Upper lobe of right lung (tissue), 1 donor: ENCODE data around the gene MAML3. TPM values are rescaled to one million over a fixed set of nuclear protein-coding genes. Genes with fewer than 3 reads are reported as not detected.
A peak's percentile ranks its signal among the peaks of the same experiment; 100 is the strongest.
"Not testable (repeated sequence)": the region's sequence is repeated elsewhere in the genome, so short reads cannot be mapped to it uniquely, and the experiment has no call there.

Source experiments
- ATAC-seq: fragments of 200-7000 bp; cut with Tn5 transposase; one replicate; pipeline ENCODE4 v1.9.1; 2020; ENCODE audit warnings: mild to moderate bottlenecking, moderate library complexity
- DNase-seq: peaks from one replicate; pipeline ENCODE4 v3.0.0-alpha.2; 2020
- H3K27ac ChIP-seq: fragments of 200-600 bp; one replicate; pipeline ENCODE4 v1.8.0; 2022
- H3K27me3 ChIP-seq: fragments of 200-600 bp; one replicate; pipeline ENCODE4 v1.8.0; 2022; ENCODE audit warnings: mild to moderate bottlenecking
- H3K36me3 ChIP-seq: fragments of 200-600 bp; one replicate; pipeline ENCODE4 v1.8.0; 2022
- H3K4me1 ChIP-seq: fragments of 200-600 bp; one replicate; pipeline ENCODE4 v1.8.0; 2022
- H3K4me3 ChIP-seq: fragments of 200-600 bp; one replicate; pipeline ENCODE4 v1.8.0; 2022; ENCODE audit warnings: mild to moderate bottlenecking
- H3K9me3 ChIP-seq: fragments of 200-600 bp; one replicate; pipeline ENCODE4 v1.8.0; 2022
- CTCF ChIP-seq: fragments of 200-600 bp; IDR thresholded peaks from one replicate; pipeline ENCODE4 v1.8.0; 2022; ENCODE audit warnings: antibody characterized with exemption
- intact Hi-C: fragments of 100-400 bp; cut with DNase I; formaldehyde crosslinking; loops from one replicate; pipeline ENCODE4 v1.11.0; 2022
- total RNA-seq: library from RNA; stranded (reverse); fragmentation: NEBNext Ultra II Directional; extraction: Animal tissue kit (Norgen Biotek cat#: 25700); gene quantifications from one replicate; pipeline ENCODE4 v1.2.1, GENCODE V29; 2021
- donor health status: DM: no; HTN: yes; CAD: no; lungs with severe emphysema.

The MAML3 gene
- total RNA-seq, 1 donor from 2014 or later, result 13.1 TPM

- peaks cover 8% of the 10 kb centered on the region for H3K36me3 ChIP-seq
- no peaks in the 10 kb centered on the region for H3K9me3 ChIP-seq
- H3K4me3 ChIP-seq, result no peak overlapping the region
- no peak overlapping the region for H3K27ac ChIP-seq
- no peaks in the 10 kb centered on the region for H3K27me3 ChIP-seq
- H3K4me1 ChIP-seq, result no peaks in the 10 kb centered on the region
- no peak for TF ChIP-seq CTCF
- DNase-seq (no peak), ATAC-seq (no peak)
- intact Hi-C loops, result no loop called here
Observed at GRCh38 chr4:139709660-139710059, 444.3 kb downstream of the MAML3 start.

- H3K9me3 ChIP-seq, result no peaks in the 10 kb centered on the region
- H3K36me3 ChIP-seq, result peaks cover 35% of the 10 kb centered on the region
- no peak overlapping the region for H3K27ac ChIP-seq
- ATAC-seq (no peak), DNase-seq (no peak)
- H3K4me1 ChIP-seq, result no peaks in the 10 kb centered on the region
- peak; percentile 34 for TF ChIP-seq CTCF
- intact Hi-C loops, result no loop called here
- H3K4me3 ChIP-seq, result no peak overlapping the region
- no peaks in the 10 kb centered on the region for H3K27me3 ChIP-seq
Observed at GRCh38 chr4:139704915-139705485, 449.0 kb downstream of the MAML3 start.

GRCh38 chr4:139700568-139700967 is 453.4 kb downstream of the MAML3 start:
- H3K27me3 ChIP-seq, result no peaks in the 10 kb centered on the region
- ATAC-seq, result no peak
- no peak overlapping the region for H3K4me3 ChIP-seq
- H3K27ac ChIP-seq, result no peak overlapping the region
- no peak for TF ChIP-seq CTCF
- H3K4me1 ChIP-seq, result no peaks in the 10 kb centered on the region
- intact Hi-C loops, result no loop called here
- no peak for DNase-seq
- peaks cover 51% of the 10 kb centered on the region for H3K36me3 ChIP-seq
- no peaks in the 10 kb centered on the region for H3K9me3 ChIP-seq

- intact Hi-C loops, DNase-seq, H3K9me3 ChIP-seq, H3K4me3 ChIP-seq, H3K4me1 ChIP-seq, ATAC-seq, H3K27ac ChIP-seq, H3K27me3 ChIP-seq: not testable (repeated sequence)
- peaks cover 39% of the 10 kb centered on the region for H3K36me3 ChIP-seq
- peak; percentile 4 for TF ChIP-seq CTCF
Observed at GRCh38 chr4:139698167-139698925, 455.6 kb downstream of the MAML3 start.

GRCh38 chr4:139696491-139696890 is 457.5 kb downstream of the MAML3 start:
- intact Hi-C loops, result no loop called here
- TF ChIP-seq CTCF, result no peak
- Histone ChIP-seq H3K4me1 (peaks cover 7% of the 10 kb centered on the region), H3K27ac (no peak overlapping the region), H3K36me3 (peaks cover 33% of the 10 kb centered on the region), H3K4me3 (no peak overlapping the region), H3K9me3 (no peaks in the 10 kb centered on the region), H3K27me3 (no peaks in the 10 kb centered on the region)
- no peak for DNase-seq
- no peak for ATAC-seq
